ENCODE measurements around the gene CPVL. TPM values are rescaled to one million over a fixed set of nuclear protein-coding genes. Genes with fewer than 3 reads are reported as not detected.

Gene CPVL
- total and polyA plus RNA-seq, 2 of the 4 experiments (the other 2 are of a cell fraction) = not detected

DNA sequence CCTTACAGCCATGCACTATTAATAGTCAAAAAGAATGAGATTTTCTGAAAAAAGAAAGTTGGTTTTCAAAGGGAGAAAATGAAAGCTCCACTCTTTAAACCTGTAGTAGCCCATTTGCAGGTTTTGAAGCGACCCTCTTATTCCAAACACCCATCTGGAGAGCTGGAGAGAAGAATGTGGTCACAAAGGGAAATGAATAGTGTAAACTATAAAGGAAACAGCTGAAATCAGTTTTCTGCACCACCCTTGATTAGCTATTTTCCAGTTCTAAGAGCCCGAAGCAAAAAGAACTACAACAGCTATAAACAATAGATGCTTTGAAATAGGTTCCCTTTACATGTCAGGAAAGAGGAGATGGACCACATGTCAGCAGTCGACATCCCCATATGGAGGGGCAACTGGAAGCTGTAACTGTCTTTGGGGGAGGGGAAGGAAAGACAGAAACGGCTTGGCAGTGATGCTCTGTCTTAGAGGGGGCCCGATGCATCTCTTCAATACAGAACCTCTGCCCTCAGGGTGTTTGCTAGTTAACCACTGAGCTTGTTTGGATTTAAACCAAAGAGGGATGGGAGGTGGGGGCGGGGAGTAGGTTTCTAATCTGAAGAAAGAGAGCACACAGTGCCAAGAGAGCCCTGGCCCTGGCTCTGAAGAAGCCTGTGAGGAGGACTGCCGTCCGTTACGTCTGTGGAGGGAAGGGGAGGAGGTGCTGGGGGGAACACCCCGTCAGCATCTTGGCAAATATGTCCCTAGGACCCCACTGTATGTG lies 55.3 kb downstream of the CPVL start:
- peak overlapping the region; percentile 52; the same call in 1 of the 2 replicates for H3K9ac ChIP-seq (ENCODE audit: low read depth, low read length)
- intact Hi-C loops (cut with micrococcal nuclease) = no loop called here
- TF ChIP-seq, protein P1, sequence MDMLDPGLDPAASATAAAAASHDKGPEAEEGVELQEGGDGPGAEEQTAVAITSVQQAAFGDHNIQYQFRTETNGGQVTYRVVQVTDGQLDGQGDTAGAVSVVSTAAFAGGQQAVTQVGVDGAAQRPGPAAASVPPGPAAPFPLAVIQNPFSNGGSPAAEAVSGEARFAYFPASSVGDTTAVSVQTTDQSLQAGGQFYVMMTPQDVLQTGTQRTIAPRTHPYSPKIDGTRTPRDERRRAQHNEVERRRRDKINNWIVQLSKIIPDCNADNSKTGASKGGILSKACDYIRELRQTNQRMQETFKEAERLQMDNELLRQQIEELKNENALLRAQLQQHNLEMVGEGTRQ (IDR thresholded peaks at IDR 0.05; ENCODE audit: low read depth, low read length) = no peak
- TF ChIP-seq MXI1 (IDR thresholded peaks at IDR 0.05; ENCODE audit: borderline replicate concordance, low read depth, low read length) = no peak
- no peak for TF ChIP-seq CHD1 (IDR thresholded peaks at IDR 0.05; ENCODE audit: low read depth, low read length)
- TF ChIP-seq RCOR1 (IDR thresholded peaks at IDR 0.05; ENCODE audit: insufficient replicate concordance, low read length) = no peak
- TF ChIP-seq MAZ (IDR thresholded peaks at IDR 0.05; ENCODE audit: borderline replicate concordance, low read depth, low read length) = no peak
- TF ChIP-seq RAD21 (IDR thresholded peaks at IDR 0.05; ENCODE audit: low read length) = no peak
- TF ChIP-seq, protein P2, sequence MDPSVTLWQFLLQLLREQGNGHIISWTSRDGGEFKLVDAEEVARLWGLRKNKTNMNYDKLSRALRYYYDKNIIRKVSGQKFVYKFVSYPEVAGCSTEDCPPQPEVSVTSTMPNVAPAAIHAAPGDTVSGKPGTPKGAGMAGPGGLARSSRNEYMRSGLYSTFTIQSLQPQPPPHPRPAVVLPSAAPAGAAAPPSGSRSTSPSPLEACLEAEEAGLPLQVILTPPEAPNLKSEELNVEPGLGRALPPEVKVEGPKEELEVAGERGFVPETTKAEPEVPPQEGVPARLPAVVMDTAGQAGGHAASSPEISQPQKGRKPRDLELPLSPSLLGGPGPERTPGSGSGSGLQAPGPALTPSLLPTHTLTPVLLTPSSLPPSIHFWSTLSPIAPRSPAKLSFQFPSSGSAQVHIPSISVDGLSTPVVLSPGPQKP (IDR thresholded peaks at IDR 0.05; ENCODE audit: borderline replicate concordance, low read depth, low read length) = no peak
- TF ChIP-seq CEBPB (IDR thresholded peaks at IDR 0.05; ENCODE audit: low read depth, low read length) = no peak
- TF ChIP-seq NFE2L2 (IDR thresholded peaks at IDR 0.05; ENCODE audit: low read depth, low read length) = no peak
- TF ChIP-seq, protein P3, sequence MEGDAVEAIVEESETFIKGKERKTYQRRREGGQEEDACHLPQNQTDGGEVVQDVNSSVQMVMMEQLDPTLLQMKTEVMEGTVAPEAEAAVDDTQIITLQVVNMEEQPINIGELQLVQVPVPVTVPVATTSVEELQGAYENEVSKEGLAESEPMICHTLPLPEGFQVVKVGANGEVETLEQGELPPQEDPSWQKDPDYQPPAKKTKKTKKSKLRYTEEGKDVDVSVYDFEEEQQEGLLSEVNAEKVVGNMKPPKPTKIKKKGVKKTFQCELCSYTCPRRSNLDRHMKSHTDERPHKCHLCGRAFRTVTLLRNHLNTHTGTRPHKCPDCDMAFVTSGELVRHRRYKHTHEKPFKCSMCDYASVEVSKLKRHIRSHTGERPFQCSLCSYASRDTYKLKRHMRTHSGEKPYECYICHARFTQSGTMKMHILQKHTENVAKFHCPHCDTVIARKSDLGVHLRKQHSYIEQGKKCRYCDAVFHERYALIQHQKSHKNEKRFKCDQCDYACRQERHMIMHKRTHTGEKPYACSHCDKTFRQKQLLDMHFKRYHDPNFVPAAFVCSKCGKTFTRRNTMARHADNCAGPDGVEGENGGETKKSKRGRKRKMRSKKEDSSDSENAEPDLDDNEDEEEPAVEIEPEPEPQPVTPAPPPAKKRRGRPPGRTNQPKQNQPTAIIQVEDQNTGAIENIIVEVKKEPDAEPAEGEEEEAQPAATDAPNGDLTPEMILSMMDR (conservative IDR thresholded peaks at IDR 0.05; ENCODE audit: low read depth, low read length) = no peak
- TF ChIP-seq MAFK (IDR thresholded peaks at IDR 0.05; ENCODE audit: low read depth, low read length) = no peak
- TF ChIP-seq FOS (IDR thresholded peaks at IDR 0.05; ENCODE audit: low read depth, low read length) = no peak
- no peak for TF ChIP-seq BHLHE40 (IDR thresholded peaks at IDR 0.05; ENCODE audit: low read depth, low read length)
- no peak for TF ChIP-seq RFX5 (IDR thresholded peaks at IDR 0.05; ENCODE audit: low read depth, low read length)

More for the DNA sequence above, 55.3 kb downstream of the CPVL start:
- Histone ChIP-seq H2BK5ac (ENCODE audit: low read depth, low read length, poor library complexity, severe bottlenecking) (no peak overlapping the region), H3K27ac (ENCODE audit: insufficient read depth, low read length) (no peak overlapping the region), H3K56ac (ENCODE audit: extremely low read depth, insufficient read depth, low read length) (no peak overlapping the region), H4K91ac (ENCODE audit: insufficient read depth, low read depth, low read length) (no peak overlapping the region), H2AK9ac (replicated peaks; ENCODE audit: low read depth, low read length, poor library complexity) (no peak overlapping the region), H3K36me3 (ENCODE audit: control insufficient read depth, insufficient read depth, low read length) (no peaks in the 10 kb centered on the region), H3K9me3 (ENCODE audit: control insufficient read depth, insufficient read depth, low read length) (no peaks in the 10 kb centered on the region), H3K14ac (replicated peaks; ENCODE audit: low read depth, low read length) (no peak overlapping the region), H4K5ac (ENCODE audit: low read depth, low read length) (no peak overlapping the region; the same call in 1 of the 2 replicates), H4K8ac (ENCODE audit: low read depth in 2 of 2, low read length in 2 of 2) (no peak overlapping the region), H3K4me1 (ENCODE audit: control insufficient read depth, insufficient read depth, low read length) (peaks cover 2% of the 10 kb centered on the region; the same call in 1 of the 2 replicates), H3K27me3 (ENCODE audit: control insufficient read depth, insufficient read depth, low read length) (peaks cover 13% of the 10 kb centered on the region), H2AK5ac (ENCODE audit: low read depth, low read length) (no peak overlapping the region), H3K23ac (ENCODE audit: low read depth, low read length) (no peak overlapping the region), H3K4me3 (ENCODE audit: insufficient read depth, low read depth, low read length) (peak overlapping the region; percentile 49), H3K9me1 (ENCODE audit: insufficient read depth, low read length) (no peaks in the 10 kb centered on the region), H3K4me2 (ENCODE audit: low read depth, low read length) (peak overlapping the region; percentile 84), H2AFZ (replicated peaks; ENCODE audit: low read length, poor library complexity) (peak overlapping the region; percentile 88), H3K4ac (ENCODE audit: low read depth, low read length) (no peak overlapping the region), H3K18ac (ENCODE audit: low read depth, low read length) (no peak overlapping the region; the same call in 1 of the 2 replicates), H3K79me1 (ENCODE audit: low read depth in 1 of 2, low read length in 2 of 2) (no peaks in the 10 kb centered on the region), H2BK20ac (ENCODE audit: low read depth, low read length) (no peak overlapping the region), H2BK120ac (ENCODE audit: low read depth, low read length) (no peak overlapping the region), H2BK15ac (ENCODE audit: low read depth, low read length) (no peak overlapping the region), H4K20me1 (ENCODE audit: insufficient read depth, low read length) (no peaks in the 10 kb centered on the region)
- ChIA-PET CTCF (interaction anchor here (1.3 to 2.0 kb wide), 3 partner anchors 16 to 169 kb away, joined by 5 to 6 read pairs (median 5); no protein-coding TSS in a partner anchor), POLR2A (ENCODE audit: unreplicated experiment) (no interaction called here)
- DNase-seq (no peak), ATAC-seq (ENCODE audit: low read depth) (peak; percentile 32; the same call in 1 of the 2 replicates)
- no CpG with 5 or more reads among the region's 10 CpGs for WGBS, 2 experiments (ENCODE audit: extremely low coverage in 2 of 2, insufficient read length in 1 of 2)
- BruUV-seq (replicated peaks) = no TSS peak
- in situ Hi-C loops (cut with MboI; ENCODE audit: low sequenced_read_pairs) = no loop called here
- dilution Hi-C loops (cut with HindIII; ENCODE audit: low sequenced_read_pairs, unreplicated experiment) = no loop called here

All from IMR-90 (cell line).